K562 (cell line): ENCODE results near the gene DPAGT1. TPM values are rescaled to one million over a fixed set of nuclear protein-coding genes. Genes with fewer than 3 reads are reported as not detected.

Experiments
- CBFA2T2 ChIP-seq: fragments of 450-650 bp; conservative IDR thresholded peaks from 2 replicates; pipeline ENCODE4 v1.6.1; 2017; ENCODE audit warnings: mild to moderate bottlenecking
- L3MBTL2 ChIP-seq: fragments of 450-650 bp; IDR thresholded peaks from 2 replicates; pipeline ENCODE4 v1.6.1; 2016; ENCODE audit warnings: mild to moderate bottlenecking, moderate library complexity
- MTA1 ChIP-seq: fragments of 450-650 bp; IDR thresholded peaks from 2 replicates; pipeline ENCODE4 v1.6.1; 2017; ENCODE audit warnings: borderline replicate concordance
- NFATC3 ChIP-seq: fragments of 450-650 bp; IDR thresholded peaks from 2 replicates; pipeline ENCODE4 v1.6.1; 2017; ENCODE audit warnings: mild to moderate bottlenecking
- POLR2G ChIP-seq: fragments of 200-400 bp; formaldehyde crosslinking; IDR thresholded peaks from 2 replicates; pipeline ENCODE4 v1.6.1; 2017; ENCODE audit warnings: low read depth, mild to moderate bottlenecking, antibody characterized with exemption, low read length, moderate library complexity
- TBP ChIP-seq: optimal IDR thresholded peaks from 2 replicates; pipeline ENCODE3; 2011; ENCODE audit warnings: low read depth, low read length, improper control_type of control experiment
- ZKSCAN8 ChIP-seq: fragments of 200-800 bp; sonication (Bioruptor generic); IDR thresholded peaks from 2 replicates; pipeline ENCODE4 v1.6.1; 2016; ENCODE audit warnings: missing genetic modification characterization, missing compliant biosample characterization
- ZNF224 ChIP-seq: sonication (generic); formaldehyde crosslinking; IDR thresholded peaks from 2 replicates; pipeline ENCODE4 v1.8.0; 2022; ENCODE audit warnings: mild to moderate bottlenecking, missing genetic modification reagents
- ZNF830 ChIP-seq: fragments of 250-450 bp; sonication (Bioruptor Pico); IDR thresholded peaks from 2 replicates; pipeline ENCODE4 v1.5.0; 2021; ENCODE audit warnings: mild to moderate bottlenecking
- polyA plus RNA-seq, 8 experiments: library from polyadenylated mRNA; depleted of rRNA in 4 of 8; stranded (reverse) in 5 of 8; unstranded in 3 of 8; fragments of >200 nt; fragmentation: Nextera tagmentation in 2 of 8; fragmentation: Illumina TruSeq in 1 of 8; extraction: Ambion mirVana in 2 of 8; extraction: Trizol in 1 of 8; gene quantifications; 2 replicates each; pipeline versions ENCODE4 v1.2.1 to v1.2.3, GENCODE V29; 2011 to 2014; ENCODE audit warnings: inconsistent platforms in 1 of 8, missing spikeins in 1 of 8
- total RNA-seq, 7 experiments: library from RNA; depleted of rRNA in 6 of 7; stranded (reverse); fragments of >200 nt in 6 of 7; fragmentation: Illumina TruSeq in 2 of 7; extraction: Trizol in 2 of 7; gene quantifications; 2 replicates each; pipeline versions ENCODE4 v1.2.1 to v1.2.3, GENCODE V29; 2011 to 2021; ENCODE audit warnings: low replicate concordance in 1 of 7
- TF ChIP-seq, protein P1 (sequence below): fragments of 450-650 bp; IDR thresholded peaks from 2 replicates; pipeline ENCODE4 v1.7.1; 2018; ENCODE audit warnings: mild to moderate bottlenecking, low read depth; ENCODE audit not compliant: partially characterized antibody
- TF ChIP-seq, protein P2 (sequence below): sonication (generic); formaldehyde crosslinking; IDR thresholded peaks from 2 replicates; pipeline ENCODE4 v1.8.0; 2022; ENCODE audit warnings: missing genetic modification reagents, mild to moderate bottlenecking, borderline replicate concordance
- TF ChIP-seq, protein P3 (sequence below): IDR thresholded peaks from 3 replicates; pipeline ENCODE4 v1.6.1; 2011; ENCODE audit warnings: borderline replicate concordance, mild to moderate bottlenecking; ENCODE audit not compliant: insufficient read length, insufficient read depth
- TF ChIP-seq, protein P4 (sequence below), 2 experiments: fragments of 450-650 bp in 1 of 2; sonication (generic) in 1 of 2; formaldehyde crosslinking in 1 of 2; IDR thresholded peaks; 2 replicates each; pipeline versions ENCODE4 v1.7.1 to v1.9.0; 2016 to 2022; ENCODE audit warnings: inconsistent platforms in 1 of 2, mild to moderate bottlenecking in 1 of 2, missing genetic modification reagents in 1 of 2

The DPAGT1 gene
- total and polyA plus RNA-seq, 9 of the 15 experiments (the other 6 are each of a cell fraction or from before 2014, with no cell fraction given): 29.9 to 135 (median 85.0) TPM

DNA sequence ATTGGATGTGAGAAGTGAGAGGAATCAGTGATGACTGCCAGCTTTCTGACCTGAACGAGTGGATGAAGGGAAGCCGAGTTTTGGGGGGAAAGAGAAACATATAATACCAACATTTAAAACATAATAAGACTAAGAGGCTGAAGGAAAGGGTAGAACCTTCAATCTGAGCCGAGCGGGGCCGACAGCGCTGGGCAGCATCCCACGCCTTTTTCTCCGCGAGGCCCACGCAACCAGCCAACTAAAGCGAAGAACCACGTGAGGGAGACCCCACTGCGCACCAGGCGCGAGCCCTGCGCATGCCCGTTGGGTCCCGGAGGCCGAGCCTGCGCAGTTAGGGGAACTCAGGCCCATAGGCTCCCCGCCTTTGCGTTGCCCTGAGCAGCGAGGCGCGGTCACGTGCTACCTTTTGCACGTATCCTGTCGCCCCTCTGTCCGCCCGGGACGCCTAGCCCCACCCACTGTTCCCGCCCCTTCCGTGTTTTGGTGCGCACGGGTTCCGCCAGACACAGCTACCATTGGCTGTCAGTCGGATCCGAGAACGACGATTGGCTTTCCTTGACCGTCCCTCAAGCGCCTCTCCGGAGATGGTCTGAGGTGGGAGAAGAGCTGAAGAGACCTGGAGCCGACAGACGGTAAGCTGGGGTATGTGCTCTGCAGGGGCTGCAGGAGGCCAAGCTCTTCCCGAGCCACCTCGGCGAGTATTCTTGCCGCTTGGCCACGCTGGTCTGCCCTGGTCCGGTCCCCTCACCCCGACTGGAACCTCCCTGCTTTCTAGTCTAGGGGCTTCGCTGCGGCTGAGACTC is 19.6 kb upstream of the DPAGT1 start, which contains the start of gene HINFP (continued):
- TF ChIP-seq ZNF224 (CRISPR knock-in tag) (peak; percentile 88), POLR2G (peak; percentile 85), TBP (peak; percentile 13), ZKSCAN8 (no peak), L3MBTL2 (peak; percentile 98), MTA1 (peak; percentile 50; the same call in 1 of the 2 replicates), ZNF830 (CRISPR knock-in tag) (no peak), CBFA2T2 (peak; percentile 79), NFATC3 (no peak)
- TF ChIP-seq, protein P1, sequence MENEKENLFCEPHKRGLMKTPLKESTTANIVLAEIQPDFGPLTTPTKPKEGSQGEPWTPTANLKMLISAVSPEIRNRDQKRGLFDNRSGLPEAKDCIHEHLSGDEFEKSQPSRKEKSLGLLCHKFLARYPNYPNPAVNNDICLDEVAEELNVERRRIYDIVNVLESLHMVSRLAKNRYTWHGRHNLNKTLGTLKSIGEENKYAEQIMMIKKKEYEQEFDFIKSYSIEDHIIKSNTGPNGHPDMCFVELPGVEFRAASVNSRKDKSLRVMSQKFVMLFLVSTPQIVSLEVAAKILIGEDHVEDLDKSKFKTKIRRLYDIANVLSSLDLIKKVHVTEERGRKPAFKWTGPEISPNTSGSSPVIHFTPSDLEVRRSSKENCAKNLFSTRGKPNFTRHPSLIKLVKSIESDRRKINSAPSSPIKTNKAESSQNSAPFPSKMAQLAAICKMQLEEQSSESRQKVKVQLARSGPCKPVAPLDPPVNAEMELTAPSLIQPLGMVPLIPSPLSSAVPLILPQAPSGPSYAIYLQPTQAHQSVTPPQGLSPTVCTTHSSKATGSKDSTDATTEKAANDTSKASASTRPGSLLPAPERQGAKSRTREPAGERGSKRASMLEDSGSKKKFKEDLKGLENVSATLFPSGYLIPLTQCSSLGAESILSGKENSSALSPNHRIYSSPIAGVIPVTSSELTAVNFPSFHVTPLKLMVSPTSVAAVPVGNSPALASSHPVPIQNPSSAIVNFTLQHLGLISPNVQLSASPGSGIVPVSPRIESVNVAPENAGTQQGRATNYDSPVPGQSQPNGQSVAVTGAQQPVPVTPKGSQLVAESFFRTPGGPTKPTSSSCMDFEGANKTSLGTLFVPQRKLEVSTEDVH: peak; percentile 45
- TF ChIP-seq, protein P2, sequence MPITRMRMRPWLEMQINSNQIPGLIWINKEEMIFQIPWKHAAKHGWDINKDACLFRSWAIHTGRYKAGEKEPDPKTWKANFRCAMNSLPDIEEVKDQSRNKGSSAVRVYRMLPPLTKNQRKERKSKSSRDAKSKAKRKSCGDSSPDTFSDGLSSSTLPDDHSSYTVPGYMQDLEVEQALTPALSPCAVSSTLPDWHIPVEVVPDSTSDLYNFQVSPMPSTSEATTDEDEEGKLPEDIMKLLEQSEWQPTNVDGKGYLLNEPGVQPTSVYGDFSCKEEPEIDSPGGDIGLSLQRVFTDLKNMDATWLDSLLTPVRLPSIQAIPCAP (CRISPR knock-in tag): peak; percentile 72; the same call in 1 of the 2 replicates
- TF ChIP-seq, protein P3, sequence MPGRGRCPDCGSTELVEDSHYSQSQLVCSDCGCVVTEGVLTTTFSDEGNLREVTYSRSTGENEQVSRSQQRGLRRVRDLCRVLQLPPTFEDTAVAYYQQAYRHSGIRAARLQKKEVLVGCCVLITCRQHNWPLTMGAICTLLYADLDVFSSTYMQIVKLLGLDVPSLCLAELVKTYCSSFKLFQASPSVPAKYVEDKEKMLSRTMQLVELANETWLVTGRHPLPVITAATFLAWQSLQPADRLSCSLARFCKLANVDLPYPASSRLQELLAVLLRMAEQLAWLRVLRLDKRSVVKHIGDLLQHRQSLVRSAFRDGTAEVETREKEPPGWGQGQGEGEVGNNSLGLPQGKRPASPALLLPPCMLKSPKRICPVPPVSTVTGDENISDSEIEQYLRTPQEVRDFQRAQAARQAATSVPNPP: no peak
- TF ChIP-seq, protein P4, sequence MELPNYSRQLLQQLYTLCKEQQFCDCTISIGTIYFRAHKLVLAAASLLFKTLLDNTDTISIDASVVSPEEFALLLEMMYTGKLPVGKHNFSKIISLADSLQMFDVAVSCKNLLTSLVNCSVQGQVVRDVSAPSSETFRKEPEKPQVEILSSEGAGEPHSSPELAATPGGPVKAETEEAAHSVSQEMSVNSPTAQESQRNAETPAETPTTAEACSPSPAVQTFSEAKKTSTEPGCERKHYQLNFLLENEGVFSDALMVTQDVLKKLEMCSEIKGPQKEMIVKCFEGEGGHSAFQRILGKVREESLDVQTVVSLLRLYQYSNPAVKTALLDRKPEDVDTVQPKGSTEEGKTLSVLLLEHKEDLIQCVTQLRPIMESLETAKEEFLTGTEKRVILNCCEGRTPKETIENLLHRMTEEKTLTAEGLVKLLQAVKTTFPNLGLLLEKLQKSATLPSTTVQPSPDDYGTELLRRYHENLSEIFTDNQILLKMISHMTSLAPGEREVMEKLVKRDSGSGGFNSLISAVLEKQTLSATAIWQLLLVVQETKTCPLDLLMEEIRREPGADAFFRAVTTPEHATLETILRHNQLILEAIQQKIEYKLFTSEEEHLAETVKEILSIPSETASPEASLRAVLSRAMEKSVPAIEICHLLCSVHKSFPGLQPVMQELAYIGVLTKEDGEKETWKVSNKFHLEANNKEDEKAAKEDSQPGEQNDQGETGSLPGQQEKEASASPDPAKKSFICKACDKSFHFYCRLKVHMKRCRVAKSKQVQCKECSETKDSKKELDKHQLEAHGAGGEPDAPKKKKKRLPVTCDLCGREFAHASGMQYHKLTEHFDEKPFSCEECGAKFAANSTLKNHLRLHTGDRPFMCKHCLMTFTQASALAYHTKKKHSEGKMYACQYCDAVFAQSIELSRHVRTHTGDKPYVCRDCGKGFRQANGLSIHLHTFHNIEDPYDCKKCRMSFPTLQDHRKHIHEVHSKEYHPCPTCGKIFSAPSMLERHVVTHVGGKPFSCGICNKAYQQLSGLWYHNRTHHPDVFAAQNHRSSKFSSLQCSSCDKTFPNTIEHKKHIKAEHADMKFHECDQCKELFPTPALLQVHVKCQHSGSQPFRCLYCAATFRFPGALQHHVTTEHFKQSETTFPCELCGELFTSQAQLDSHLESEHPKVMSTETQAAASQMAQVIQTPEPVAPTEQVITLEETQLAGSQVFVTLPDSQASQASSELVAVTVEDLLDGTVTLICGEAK (IDR thresholded peaks at IDR 0.05): peak; percentile 87
- TF ChIP-seq, protein P4 (CRISPR knock-in tag; IDR thresholded peaks at IDR 0.05): no peak
